SU-DHL-6 (cell line): ENCODE measurements around the gene PRDM4.

Experiments
- H2AFZ ChIP-seq: fragments of 200-600 bp; sonication (generic); 2 replicates; pipeline ENCODE4 v1.6.1; 2014; ENCODE audit warnings: low read depth, mild to moderate bottlenecking, moderate library complexity, mixed read lengths, antibody characterized with exemption, low read length; ENCODE audit not compliant: severe bottlenecking
- H3F3A ChIP-seq: fragments of 200-600 bp; shearing (Covaris generic); 2 replicates; pipeline ENCODE4 v1.6.0; 2016; ENCODE audit warnings: antibody characterized with exemption, mild to moderate bottlenecking; ENCODE audit not compliant: insufficient read depth
- H3K27ac ChIP-seq: fragments of 200-600 bp; sonication (generic); 2 replicates; pipeline ENCODE4 v1.5.1; 2016; ENCODE audit warnings: low read depth, mild to moderate bottlenecking, low read length, moderate library complexity, mixed read lengths
- H3K27me3 ChIP-seq: fragments of 200-600 bp; sonication (generic), shearing (Covaris generic); 2 replicates; pipeline ENCODE4 v1.6.0; 2014; ENCODE audit warnings: mild to moderate bottlenecking, low read length
- H3K36me3 ChIP-seq: fragments of 200-600 bp; sonication (generic); 2 replicates; pipeline ENCODE4 v1.6.1; 2014; ENCODE audit warnings: mild to moderate bottlenecking, low read length, mixed read lengths
- H3K4me2 ChIP-seq: fragments of 300-600, 200-600 bp; shearing (Covaris generic), sonication (generic); 2 replicates; pipeline ENCODE4 v1.6.0; 2014; ENCODE audit warnings: low read length, low read depth, mild to moderate bottlenecking; ENCODE audit not compliant: poor library complexity, severe bottlenecking
- H3K4me3 ChIP-seq: fragments of 200-600 bp; sonication (generic); 2 replicates; pipeline ENCODE4 v1.5.1; 2014; ENCODE audit warnings: antibody characterized with exemption, low read length, mild to moderate bottlenecking, mixed read lengths; ENCODE audit not compliant: insufficient read depth, poor library complexity, severe bottlenecking
- H3K79me2 ChIP-seq: fragments of 200-600 bp; sonication (generic); 2 replicates; pipeline ENCODE4 v1.6.1; 2014; ENCODE audit warnings: mild to moderate bottlenecking, low read length, moderate library complexity; ENCODE audit not compliant: insufficient read depth
- H3K9ac ChIP-seq: fragments of 200-600 bp; sonication (generic); 2 replicates; pipeline ENCODE4 v1.7.0; 2014; ENCODE audit warnings: mild to moderate bottlenecking, low read length
- H3K9me2 ChIP-seq: fragments of 200-600 bp; sonication (generic); replicated peaks from 2 replicates; pipeline ENCODE4 v1.6.1; 2014; ENCODE audit warnings: low read length; ENCODE audit not compliant: insufficient read depth
- H3K9me3 ChIP-seq: fragments of 200-600 bp; sonication (generic); 2 replicates; pipeline ENCODE4 v1.6.1; 2014; ENCODE audit warnings: low read length, mixed read lengths; ENCODE audit not compliant: insufficient read depth
- H4K20me1 ChIP-seq: fragments of 200-600 bp; sonication (generic); 2 replicates; pipeline ENCODE4 v1.6.1; 2014; ENCODE audit warnings: low read depth, mild to moderate bottlenecking, antibody characterized with exemption, low read length, moderate library complexity, mixed read lengths
- CTCF ChIP-seq: fragments of 200-600 bp; sonication (generic); IDR thresholded peaks from one replicate; pipeline ENCODE4 v1.5.1; 2017; ENCODE audit warnings: antibody characterized with exemption, mild to moderate bottlenecking, low read length, moderate library complexity; ENCODE audit not compliant: insufficient read depth, poor library complexity, severe bottlenecking
- EZH2phosphoT487 ChIP-seq: fragments of 200-600 bp; sonication (generic), shearing (Covaris generic); conservative IDR thresholded peaks from 2 replicates; pipeline ENCODE4 v1.6.1; 2018; ENCODE audit warnings: mild to moderate bottlenecking, antibody characterized with exemption, low read length, moderate library complexity, mixed read lengths

PRDM4 gene

DNA sequence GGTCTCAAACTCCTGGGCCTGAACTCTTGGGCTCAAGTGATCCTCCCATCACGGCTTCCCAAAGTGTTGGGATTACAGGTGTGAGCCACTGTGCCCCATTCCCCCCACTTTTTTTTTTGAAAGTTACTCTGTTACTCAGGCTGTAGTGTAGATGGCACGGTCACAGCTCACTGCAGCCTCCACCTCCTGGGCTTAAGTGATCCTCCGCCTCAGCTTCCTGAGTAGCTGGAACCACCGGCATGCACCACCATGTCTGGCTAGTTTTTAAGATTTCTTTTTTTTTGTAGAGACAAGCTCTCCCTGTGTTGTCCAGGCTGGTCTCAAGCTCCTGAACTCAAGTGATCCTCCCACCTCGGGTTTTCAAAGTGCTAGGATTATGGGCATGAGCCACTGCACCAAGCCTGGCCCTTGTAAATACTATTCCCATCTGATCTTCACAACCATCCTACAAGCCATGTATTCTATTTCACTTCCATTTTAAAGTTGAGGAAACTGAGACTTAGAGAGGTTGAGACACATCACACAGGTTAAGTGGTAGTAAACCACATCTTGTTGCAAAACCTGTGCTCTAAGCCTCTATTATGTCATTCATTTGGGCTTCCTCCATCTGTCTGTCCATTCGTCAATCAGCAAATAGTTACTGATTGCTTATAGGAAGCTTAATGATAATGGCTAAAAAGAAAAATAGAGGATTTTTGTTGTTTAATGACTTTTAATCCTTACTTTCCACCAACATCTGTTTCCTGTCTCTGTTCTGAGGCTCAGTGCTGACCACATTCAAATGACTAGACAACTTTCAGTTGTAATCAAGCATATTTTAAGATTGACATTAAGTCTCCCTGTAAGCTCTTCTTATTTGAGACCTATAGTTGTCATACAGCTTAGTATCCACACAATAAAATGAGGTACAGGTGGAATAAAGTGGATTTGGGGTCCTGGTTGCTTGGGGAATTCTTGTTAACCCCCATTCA is 22.8 kb upstream of the PRDM4 start:
- Histone ChIP-seq H3K9me2 (no peaks in the 10 kb centered on the region), H4K20me1 (no peaks in the 10 kb centered on the region), H3K79me2 (no peaks in the 10 kb centered on the region), H3K27me3 (no peaks in the 10 kb centered on the region), H3K9ac (no peak overlapping the region), H3K27ac (no peak overlapping the region), H3F3A (no peaks in the 10 kb centered on the region), H3K36me3 (no peaks in the 10 kb centered on the region), H3K9me3 (no peaks in the 10 kb centered on the region), H2AFZ (no peak overlapping the region), H3K4me2 (no peak overlapping the region), H3K4me3 (no peak overlapping the region)
- TF ChIP-seq EZH2phosphoT487: no peak
- no peak for TF ChIP-seq CTCF

DNA sequence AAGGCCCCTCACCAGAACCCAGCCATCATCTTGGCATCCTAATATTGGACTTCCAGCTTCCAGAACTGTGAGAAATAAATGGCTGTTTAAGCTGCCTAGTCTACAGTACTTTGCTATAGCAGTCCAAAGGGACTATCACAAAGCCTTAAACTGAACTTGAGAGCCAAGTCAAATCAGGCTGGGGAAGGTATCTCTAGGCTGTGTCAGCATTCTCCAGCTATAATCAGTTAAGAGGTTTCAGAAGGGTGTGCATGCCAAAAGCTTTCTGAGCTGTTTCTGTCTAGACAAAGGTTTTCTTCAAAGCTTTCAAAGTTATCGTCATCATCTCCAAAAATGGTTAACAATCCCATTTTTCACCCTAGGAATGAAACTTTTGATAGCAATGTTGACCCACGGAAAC is 21.1 kb upstream of the PRDM4 start:
- Histone ChIP-seq H3K27me3 (no peaks in the 10 kb centered on the region), H3K4me2 (no peak overlapping the region), H3K4me3 (no peak overlapping the region), H3K9me2 (no peaks in the 10 kb centered on the region), H3K9ac (no peak overlapping the region), H3K36me3 (no peaks in the 10 kb centered on the region), H3F3A (no peaks in the 10 kb centered on the region), H3K9me3 (no peaks in the 10 kb centered on the region), H4K20me1 (no peaks in the 10 kb centered on the region), H2AFZ (no peak overlapping the region), H3K79me2 (no peaks in the 10 kb centered on the region), H3K27ac (no peak overlapping the region)
- no peak for TF ChIP-seq CTCF
- TF ChIP-seq EZH2phosphoT487: no peak

DNA sequence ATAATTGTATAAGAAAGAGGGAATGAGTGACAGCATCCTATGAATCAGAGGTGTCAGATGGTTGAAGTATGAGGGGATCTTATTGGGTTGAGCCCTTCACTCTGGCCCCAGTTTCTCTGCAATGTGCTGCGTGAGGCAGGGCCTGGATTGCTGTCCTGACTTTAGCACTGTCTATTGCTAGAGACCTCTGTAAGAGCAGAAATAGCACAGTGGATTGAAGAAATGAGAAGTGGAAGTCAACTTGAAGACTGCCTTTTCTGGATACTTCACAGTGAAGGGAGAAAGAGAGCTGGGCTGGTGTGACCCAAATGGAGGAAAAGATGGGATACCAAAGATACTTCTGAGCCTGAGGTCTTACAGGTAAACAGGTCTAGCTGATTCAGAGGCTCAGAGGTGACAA is 19.4 kb upstream of the PRDM4 start:
- Histone ChIP-seq H2AFZ (no peak overlapping the region), H4K20me1 (no peaks in the 10 kb centered on the region), H3K4me2 (no peak overlapping the region), H3F3A (no peaks in the 10 kb centered on the region), H3K79me2 (no peaks in the 10 kb centered on the region), H3K9me2 (no peaks in the 10 kb centered on the region), H3K9me3 (no peaks in the 10 kb centered on the region), H3K27me3 (no peaks in the 10 kb centered on the region), H3K4me3 (no peak overlapping the region), H3K36me3 (no peaks in the 10 kb centered on the region), H3K9ac (no peak overlapping the region), H3K27ac (no peak overlapping the region)
- TF ChIP-seq EZH2phosphoT487 (no peak), CTCF (no peak)
